GM19438 (cell line): ENCODE results near the gene TPM1.

Experiments used
- ATAC-seq: cut with Tn5 transposase; IDR thresholded peaks from one replicate; pipeline ENCODE4 v1.9.1; 2021; ENCODE audit warnings: low read depth; ENCODE audit not compliant: unreplicated experiment

The TPM1 gene

GRCh38 chr15:63052961-63053698 is 10.6 kb downstream of the TPM1 start:
- no peak for ATAC-seq

- no peak for ATAC-seq
These were observed 11.7 kb downstream of the TPM1 start for GRCh38 chr15:63054281-63054683.

- ATAC-seq, result no peak
These were observed 12.4 kb downstream of the TPM1 start for GRCh38 chr15:63054985-63055384.

GRCh38 chr15:63056829-63057228 is 14.3 kb downstream of the TPM1 start:
- ATAC-seq, result no peak

DNA sequence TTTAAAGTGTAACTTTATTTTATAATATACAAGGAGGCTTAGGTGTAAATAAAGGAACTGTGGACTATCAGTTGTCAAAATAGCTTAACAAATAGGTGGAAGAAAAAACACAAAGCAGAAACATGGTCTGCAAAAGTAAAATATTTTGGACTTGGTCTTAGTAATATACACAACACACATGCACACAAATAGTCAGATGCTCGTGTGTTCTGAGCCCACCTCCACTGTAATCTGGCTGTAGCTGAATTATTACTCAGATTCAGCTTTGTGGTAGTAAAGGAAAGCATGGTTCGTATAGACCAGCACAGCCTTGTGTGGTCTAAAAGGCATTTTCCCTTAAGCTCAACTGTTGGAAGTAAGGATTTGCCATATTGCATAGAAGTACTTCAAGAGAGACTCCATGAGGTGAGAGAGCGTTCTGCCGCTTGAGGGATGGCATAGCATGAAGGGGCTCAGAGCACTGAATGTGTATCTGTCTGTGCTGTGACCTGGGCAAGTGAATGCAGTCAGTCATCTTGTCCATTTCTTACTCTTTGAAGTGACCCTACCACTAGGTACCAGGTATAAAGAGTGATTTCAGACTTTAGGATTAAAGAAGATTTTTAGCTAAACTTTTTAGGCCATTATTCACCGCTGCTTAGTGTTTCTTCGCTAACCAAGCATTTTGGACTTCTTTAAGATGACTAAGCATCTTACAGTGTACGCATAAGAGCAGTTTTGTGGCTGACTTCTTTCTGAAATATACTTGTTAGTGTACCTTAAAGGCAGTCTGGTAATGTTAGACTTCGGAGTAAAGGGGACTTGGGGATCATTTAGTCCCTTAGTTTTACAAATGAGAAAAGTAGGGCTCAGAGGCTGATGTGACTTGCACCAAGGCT is 15.2 kb downstream of the TPM1 start:
- no peak for ATAC-seq

DNA sequence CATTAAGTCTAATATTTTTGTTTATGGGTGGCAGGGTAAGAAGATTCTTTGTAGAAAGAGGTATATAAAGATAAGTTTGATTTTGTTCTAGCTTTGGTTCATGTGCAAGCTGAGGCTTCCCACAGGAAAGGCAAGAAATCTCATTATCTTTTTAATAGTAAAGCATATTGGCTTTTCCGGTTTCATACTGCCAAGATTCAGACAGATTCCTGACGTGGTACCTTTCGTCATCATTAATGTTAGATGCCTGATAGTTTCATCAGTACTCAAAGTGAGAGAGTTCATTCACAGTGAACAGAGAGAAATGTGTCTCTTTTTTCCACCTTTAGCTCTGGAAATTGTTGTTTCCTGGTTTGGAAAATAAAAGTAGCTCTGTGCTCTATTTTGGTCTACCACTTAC is 16.5 kb downstream of the TPM1 start:
- no peak for ATAC-seq

- ATAC-seq, result no peak
These were observed 17.1 kb downstream of the TPM1 start for GRCh38 chr15:63059573-63060216.

DNA sequence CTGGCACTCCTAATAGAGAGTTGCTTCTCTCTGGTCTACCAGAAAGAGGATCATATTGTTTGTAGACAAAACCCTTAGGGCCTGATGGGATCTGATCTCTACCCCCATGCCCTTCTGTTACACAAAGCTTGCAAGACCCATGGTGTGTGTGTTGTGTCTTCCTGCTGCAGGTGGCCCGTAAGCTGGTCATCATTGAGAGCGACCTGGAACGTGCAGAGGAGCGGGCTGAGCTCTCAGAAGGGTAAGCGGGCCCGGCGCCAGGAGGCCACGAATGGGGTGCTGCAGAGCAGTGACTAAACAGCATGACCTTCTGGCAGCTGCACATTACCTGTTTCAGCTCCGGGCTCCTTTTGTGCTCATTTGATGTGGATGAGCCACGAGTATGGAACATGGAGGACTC is 18.2 kb downstream of the TPM1 start:
- ATAC-seq, result no peak

- no peak for ATAC-seq
These were observed 19.4 kb downstream of the TPM1 start for GRCh38 chr15:63061975-63062374.

- no peak for ATAC-seq
These were observed 20.7 kb downstream of the TPM1 start for GRCh38 chr15:63063164-63063756.

DNA sequence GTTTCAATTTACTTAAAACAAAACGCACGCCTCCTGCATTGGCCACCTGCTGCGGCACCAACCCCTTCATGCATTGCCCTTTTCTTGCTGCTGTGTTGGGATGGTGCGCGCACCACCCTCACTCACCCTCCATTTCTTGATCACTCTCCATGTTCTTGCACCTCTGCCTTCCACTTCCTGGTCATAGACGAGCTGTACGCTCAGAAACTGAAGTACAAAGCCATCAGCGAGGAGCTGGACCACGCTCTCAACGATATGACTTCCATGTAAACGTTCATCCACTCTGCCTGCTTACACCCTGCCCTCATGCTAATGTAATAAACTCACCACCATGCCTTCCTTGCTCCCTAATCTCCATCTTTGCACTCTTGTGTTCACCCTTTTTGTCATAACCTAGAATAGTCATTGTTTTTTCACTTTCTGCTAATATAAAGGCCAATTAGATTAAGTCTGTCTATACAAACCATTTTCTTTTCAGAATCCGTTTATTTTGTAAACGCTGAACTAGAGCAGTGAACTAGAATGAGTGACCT is 21.4 kb downstream of the TPM1 start:
- ATAC-seq, result no peak

GRCh38 chr15:63065262-63066221 is 23.0 kb downstream of the TPM1 start:
- no peak for ATAC-seq

GRCh38 chr15:63066272-63066671 is 23.7 kb downstream of the TPM1 start:
- ATAC-seq, result no peak

GRCh38 chr15:63067306-63067705 is 24.8 kb downstream of the TPM1 start:
- no peak for ATAC-seq

- ATAC-seq, result no peak
These were observed 25.6 kb downstream of the TPM1 start for GRCh38 chr15:63067976-63068743.

- no peak for ATAC-seq
These were observed 27.1 kb downstream of the TPM1 start for GRCh38 chr15:63069616-63070090.

DNA sequence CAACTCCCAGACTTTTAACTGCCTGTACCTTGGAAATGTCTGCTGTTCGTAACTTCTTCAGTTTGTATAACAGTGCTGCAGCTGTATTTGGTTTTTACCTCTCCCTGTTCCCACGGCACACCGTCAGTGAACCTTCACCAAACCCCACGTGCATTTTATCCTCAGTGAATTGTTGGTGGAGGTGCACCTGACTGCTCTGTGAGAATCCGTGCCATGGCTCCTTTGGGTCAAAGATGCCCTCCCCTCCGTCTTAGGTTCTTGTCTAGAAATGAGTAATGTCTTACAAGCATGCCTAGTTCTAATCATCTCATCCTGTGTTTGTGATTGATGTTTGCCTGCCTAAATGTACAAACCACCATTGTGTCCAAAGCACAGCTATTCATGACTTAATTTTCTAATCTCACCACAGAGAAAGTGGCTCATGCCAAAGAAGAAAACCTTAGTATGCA is 28.2 kb downstream of the TPM1 start:
- no peak for ATAC-seq

DNA sequence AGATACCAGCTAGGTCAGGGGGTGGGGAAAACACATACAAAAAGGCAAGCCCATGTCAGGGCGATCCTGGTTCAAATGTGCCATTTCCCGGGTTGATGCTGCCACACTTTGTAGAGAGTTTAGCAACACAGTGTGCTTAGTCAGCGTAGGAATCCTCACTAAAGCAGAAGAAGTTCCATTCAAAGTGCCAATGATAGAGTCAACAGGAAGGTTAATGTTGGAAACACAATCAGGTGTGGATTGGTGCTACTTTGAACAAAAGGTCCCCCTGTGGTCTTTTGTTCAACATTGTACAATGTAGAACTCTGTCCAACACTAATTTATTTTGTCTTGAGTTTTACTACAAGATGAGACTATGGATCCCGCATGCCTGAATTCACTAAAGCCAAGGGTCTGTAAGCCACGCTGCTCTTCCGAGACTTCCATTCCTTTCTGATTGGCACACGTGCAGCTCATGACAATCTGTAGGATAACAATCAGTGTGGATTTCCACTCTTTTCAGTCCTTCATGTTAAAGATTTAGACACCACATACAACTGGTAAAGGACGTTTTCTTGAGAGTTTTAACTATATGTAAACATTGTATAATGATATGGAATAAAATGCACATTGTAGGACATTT is 28.9 kb downstream of the TPM1 start:
- no peak for ATAC-seq
